ENCODE data around the gene HKDC1.
"Not testable (repeated sequence)": the region's sequence is repeated elsewhere in the genome, so short reads cannot be mapped to it uniquely, and the experiment has no call there.

HKDC1 gene

DNA sequence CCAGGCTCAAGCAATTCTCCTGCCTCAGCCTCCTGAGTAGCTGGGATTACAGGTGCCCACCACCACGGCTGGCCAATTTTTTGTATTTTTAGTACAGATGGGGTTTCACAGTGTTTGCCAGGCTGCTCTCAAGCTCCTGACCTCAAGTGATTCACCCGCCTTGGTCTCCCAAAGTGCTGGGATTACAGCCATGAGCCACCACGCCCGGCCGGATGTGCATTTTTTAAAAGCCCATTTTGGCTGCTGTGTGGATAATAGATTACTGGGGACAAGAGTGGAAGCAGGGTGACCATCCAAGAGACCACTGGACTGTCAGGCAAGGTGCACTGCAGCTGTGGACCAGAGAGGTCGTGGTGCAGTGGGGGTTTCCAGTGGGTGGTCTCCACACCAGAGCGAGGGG lies 21.4 kb downstream of the HKDC1 start:
- no peak for DNase-seq (ENCODE audit: low read depth)

GRCh38 chr10:69242040-69242851 lies 22.1 kb downstream of the HKDC1 start:
- no peak for DNase-seq (ENCODE audit: low read depth)

- no peak for DNase-seq (ENCODE audit: low read depth)
Measured at GRCh38 chr10:69242852-69243212, 22.7 kb downstream of the HKDC1 start.

DNA sequence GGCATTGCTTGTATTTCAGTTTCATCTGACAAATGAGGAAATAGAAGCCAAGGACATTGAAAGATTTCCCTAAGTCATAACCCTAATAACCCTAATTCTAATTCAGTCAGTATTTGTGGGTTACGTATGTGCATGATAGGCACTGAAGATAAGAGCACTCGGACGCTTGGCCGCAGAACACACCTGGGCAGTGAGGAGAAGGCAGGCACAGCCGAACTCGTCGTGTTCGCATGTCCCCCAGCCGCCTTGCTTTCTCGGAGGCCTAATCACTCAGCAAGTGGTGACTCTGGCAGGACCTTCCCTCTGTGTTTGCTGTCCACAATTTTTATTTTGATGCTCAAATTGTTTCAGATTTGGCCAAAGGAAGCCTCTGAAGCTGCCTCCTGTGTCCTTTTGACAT lies 23.7 kb downstream of the HKDC1 start:
- DNase-seq (ENCODE audit: low read depth), result no peak

DNA sequence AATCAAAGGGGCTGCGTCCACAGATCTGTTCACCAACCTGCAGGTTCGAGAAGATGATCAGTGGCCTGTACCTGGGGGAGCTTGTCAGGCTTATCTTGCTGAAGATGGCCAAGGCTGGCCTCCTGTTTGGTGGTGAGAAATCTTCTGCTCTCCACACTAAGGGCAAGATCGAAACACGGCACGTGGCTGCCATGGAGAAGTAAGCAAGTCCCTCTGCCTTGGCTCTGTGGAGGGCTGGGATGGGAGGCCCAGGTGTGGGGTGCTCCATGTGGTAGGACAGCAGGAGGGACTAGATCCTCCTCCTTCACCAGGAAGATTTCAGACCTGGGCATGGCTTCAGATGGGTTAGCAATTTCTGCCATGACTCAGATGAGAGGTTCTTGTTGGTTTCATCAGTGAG lies 25.9 kb downstream of the HKDC1 start:
- DNase-seq (ENCODE audit: low read depth), result no peak

DNA sequence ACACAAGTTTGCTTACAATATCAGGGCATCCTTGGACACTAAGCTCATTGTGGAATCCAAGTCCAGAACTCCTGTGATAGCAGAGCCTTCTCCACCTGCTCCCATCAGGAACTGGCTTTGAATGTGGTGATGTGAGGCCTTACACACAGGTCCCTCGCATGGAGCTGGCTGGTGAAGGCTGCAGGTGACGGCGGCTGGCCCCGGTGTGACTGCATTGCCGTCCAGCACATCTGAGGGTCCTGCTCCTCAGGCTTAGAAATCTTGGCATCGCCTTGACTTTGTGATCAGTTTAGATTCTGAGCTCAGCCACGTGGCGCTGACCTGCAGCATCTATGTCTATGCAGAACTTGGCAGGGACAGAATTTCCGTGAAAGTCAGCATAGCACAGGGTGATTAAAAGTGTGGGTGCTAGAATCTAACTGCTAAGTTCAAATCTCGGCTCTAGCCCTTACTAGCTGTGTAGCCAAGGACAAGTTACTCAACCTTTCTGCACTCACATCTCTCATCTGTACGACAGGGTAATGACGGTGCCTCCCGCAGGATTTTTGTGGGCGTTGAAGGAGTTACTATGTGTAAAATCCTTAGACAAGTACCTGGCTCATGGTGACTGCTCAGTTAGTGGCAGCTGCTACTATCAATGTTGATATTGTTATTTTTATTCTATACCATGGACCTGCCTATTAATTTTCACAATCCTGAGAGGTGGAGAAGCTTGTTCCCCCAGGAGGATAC lies 26.6 kb downstream of the HKDC1 start:
- DNase-seq (ENCODE audit: low read depth), result no peak

- DNase-seq (ENCODE audit: low read depth), result no peak
Measured at GRCh38 chr10:69247313-69247710, 27.2 kb downstream of the HKDC1 start.

- no peak for DNase-seq (ENCODE audit: low read depth)
Measured at GRCh38 chr10:69248117-69248730, 28.1 kb downstream of the HKDC1 start.

DNA sequence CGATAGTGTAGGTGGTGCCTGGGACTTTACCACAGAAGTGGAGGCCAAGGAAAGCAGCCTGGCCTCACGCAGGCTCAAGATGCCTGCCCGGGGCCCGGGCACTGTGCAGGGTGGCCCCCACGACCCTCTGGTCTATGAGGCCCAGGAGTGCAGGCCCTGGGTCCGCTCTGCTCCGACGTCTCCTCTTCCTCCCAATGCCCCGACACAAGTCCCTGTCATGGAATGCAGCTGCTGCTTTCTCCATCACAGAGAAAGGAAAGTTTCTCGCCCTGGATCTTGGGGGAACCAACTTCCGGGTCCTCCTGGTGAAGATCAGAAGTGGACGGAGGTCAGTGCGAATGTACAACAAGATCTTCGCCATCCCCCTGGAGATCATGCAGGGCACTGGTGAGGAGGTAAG lies 29.9 kb downstream of the HKDC1 start:
- DNase-seq (ENCODE audit: low read depth), result no peak

- not testable (repeated sequence) for DNase-seq (ENCODE audit: low read depth)
Measured at GRCh38 chr10:69251417-69251816, 31.3 kb downstream of the HKDC1 start.

DNA sequence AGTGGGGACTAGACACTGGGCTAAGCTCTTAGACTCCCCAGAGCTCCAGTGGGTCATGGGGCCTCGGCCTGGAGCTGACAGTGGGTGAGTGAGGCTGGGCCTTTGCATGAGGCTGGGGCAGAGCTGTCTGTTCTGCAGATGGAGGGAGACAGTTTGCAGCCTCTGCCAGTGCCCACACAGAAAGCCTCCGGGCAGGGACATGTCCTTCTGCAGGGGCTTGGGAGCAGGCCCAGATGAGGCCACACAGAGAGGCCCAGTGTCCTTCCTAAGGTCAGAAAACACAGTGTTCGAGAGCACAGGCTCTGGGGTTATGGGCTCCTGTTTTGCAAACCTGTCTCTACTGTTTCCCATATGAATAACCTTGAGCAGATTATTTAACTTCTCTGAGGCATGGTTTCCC lies 33.0 kb downstream of the HKDC1 start:
- DNase-seq (ENCODE audit: low read depth), result no peak

DNA sequence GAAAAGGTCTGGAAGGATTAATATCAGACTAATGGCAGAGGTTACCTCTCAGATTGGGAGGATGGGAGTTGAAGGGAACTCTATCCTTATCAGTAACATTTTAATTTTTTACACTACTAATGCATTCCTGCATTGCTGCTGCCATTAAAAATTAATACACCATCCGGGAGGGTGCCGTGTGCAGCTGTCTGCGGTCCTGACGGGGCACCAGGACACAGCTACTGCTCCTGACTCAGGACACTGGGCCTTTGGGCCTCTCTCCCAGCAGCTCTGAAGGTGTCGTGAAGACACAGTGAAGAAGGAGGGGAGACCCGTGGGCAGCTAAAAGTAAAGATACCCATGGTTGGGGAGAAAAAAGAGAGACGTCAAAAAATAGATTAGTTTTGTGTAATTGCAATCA lies 34.7 kb downstream of the HKDC1 start:
- no peak for DNase-seq (ENCODE audit: low read depth)

- DNase-seq (ENCODE audit: low read depth), result no peak
Measured at GRCh38 chr10:69259547-69260243, 39.6 kb downstream of the HKDC1 start.

DNA sequence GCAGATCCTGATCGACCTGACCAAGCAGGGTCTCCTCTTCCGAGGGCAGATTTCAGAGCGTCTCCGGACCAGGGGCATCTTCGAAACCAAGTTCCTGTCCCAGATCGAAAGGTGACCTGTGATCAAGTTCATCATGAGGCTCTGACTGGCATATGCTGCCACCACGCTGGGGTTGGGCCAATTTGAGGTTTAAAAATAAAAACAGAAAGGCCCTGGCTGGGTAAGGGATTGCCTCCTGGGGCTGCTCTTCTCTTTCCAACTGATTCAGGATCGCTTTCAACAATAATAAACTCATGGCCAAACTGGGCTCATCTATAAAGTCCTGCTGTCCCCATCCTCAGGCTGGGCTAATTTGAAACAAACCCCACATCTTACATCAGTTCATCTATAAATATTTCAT lies 41.1 kb downstream of the HKDC1 start:
- DNase-seq (ENCODE audit: low read depth), result no peak

GRCh38 chr10:69262292-69262751 lies 42.2 kb downstream of the HKDC1 start:
- DNase-seq (ENCODE audit: low read depth), result no peak

GRCh38 chr10:69265521-69265920 lies 45.4 kb downstream of the HKDC1 start:
- DNase-seq (ENCODE audit: low read depth), result no peak

- peak; percentile 24 for DNase-seq (ENCODE audit: low read depth)
Measured at GRCh38 chr10:69268761-69269416, 48.8 kb downstream of the HKDC1 start.

GRCh38 chr10:69269761-69270160 lies 49.6 kb downstream of the HKDC1 start:
- peak; percentile 83 for DNase-seq (ENCODE audit: low read depth)

GRCh38 chr10:69270990-69271389 lies 50.9 kb downstream of the HKDC1 start:
- no peak for DNase-seq (ENCODE audit: low read depth)

- no peak for DNase-seq (ENCODE audit: low read depth)
Measured at GRCh38 chr10:69272624-69273023, 52.5 kb downstream of the HKDC1 start.

DNA sequence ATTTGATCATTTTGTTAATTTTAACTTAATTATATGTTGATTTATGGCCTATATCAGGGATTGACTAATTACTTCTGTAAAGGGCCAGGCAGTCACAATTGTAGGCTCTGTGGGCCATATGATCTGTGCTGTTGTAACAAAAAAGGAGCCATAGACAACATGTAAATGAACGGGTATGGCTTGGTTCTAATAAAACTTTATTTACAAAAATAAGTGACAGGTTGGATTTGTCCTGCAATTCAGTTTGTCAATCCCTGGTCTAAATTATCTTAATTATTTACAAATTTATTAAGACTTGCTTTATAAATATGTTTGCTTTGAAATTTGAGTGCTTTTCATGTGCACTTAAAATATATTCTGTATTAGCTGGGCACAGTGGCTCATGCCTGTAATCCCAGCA lies 55.3 kb downstream of the HKDC1 start:
- no peak for DNase-seq (ENCODE audit: low read depth)

- DNase-seq (ENCODE audit: low read depth), result no peak
Measured at GRCh38 chr10:69276503-69276902, 56.4 kb downstream of the HKDC1 start.

All from amniotic epithelial cell (primary cell).